GM12891 (cell line): ENCODE measurements around the gene SLC22A1.

ENCODE experiments used
- POLR2A ChIP-seq: IDR thresholded peaks from 2 replicates; pipeline ENCODE4 v1.6.1; 2011; ENCODE audit warnings: low read depth, low read length, control low read depth
- POLR2AphosphoS5 ChIP-seq: IDR thresholded peaks from 2 replicates; pipeline ENCODE4 v1.6.1; 2011; ENCODE audit warnings: low read depth, low read length, control low read depth
- TAF1 ChIP-seq: IDR thresholded peaks from 2 replicates; pipeline ENCODE4 v1.6.1; 2011; ENCODE audit warnings: low read depth, low read length, control low read depth

DNA sequence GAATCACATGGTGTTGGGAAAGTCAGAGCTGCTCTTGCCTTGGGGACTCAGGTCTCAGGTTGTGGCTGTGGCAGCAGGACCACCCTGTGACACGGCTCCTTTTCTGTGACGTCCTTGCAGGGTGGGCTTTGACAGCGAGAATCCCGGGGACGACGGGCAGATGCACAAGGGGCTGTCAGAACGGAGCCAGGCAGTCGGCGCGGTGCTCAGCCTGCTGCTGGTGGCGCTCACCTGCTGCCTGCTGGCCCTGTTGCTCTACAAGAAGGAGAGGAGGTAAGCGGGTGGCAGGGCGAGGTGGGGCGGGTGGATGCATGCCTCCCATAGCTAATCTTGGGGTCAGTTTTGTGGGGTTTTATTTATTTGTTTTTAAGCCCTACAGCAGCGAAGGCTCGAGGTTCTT, 19.2 kb upstream of the SLC22A1 start:
- TF ChIP-seq POLR2A, result no peak
- TF ChIP-seq POLR2AphosphoS5, result no peak
- TF ChIP-seq TAF1, result no peak
